AG08395 (cell line): ENCODE measurements around the gene IFT57.
A peak's percentile ranks its signal among the peaks of the same experiment; 100 is the strongest.

Experiments
- DNase-seq: peaks from one replicate; pipeline ENCODE4 v3.0.0; 2012; ENCODE audit warnings: mixed read lengths, low spot score

The IFT57 gene

DNA sequence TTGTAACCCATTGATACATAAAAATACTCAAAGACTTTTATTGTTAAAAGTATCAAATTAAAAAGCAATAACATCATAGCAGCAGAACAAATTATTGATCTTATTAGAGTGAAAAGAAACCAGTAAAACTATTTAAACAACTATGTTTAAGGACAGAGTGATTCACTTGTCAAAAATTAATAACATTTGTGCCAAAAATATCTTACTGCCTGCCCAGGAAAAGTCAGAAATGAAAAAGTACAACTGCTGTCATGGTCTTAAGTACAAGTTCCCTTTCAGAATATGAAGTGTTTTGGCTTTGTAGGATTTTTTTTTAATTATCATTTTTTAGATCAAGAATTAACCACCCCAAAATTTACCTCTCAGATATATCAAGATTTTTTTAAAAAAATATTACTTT, 3.4 kb downstream of the IFT57 start:
- peak; percentile 5 for DNase-seq

DNA sequence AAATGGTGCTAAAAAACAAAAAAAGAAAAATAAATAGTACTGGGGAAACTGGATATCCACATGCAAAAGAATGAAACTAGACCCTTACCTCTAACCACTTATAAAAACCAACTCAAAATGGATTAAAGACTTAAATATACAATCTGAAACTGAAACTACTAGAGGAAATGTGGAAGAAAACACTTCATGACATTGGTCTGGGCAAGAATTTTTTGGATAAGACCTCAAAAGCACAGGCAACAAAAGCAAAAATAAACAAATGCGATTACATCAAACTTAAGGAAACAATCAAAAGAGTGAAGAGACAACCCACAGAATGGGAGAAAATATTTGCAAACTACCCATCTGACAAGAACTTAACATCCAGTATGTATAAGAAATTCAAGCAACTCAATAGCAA, 6.4 kb downstream of the IFT57 start:
- no peak for DNase-seq

DNA sequence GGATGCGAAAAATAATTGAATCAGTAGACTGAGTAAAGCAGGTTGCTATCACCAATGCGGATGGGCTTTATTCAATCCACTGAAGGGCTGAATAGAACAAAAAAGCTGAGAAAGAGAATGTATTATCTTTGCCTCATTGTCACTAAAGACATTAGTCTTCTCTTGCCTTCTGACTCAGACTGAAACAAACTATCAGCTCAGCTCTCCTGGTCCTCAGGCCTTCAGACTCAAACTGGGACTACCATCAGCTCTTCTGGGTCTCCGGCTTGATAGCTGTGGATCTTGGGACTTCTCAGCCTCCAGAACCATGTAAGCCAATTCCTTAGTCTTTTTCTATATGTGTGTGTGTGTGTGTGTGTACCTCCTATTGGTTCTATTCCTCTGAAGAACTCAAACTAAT, 12.6 kb downstream of the IFT57 start:
- no peak for DNase-seq

DNA sequence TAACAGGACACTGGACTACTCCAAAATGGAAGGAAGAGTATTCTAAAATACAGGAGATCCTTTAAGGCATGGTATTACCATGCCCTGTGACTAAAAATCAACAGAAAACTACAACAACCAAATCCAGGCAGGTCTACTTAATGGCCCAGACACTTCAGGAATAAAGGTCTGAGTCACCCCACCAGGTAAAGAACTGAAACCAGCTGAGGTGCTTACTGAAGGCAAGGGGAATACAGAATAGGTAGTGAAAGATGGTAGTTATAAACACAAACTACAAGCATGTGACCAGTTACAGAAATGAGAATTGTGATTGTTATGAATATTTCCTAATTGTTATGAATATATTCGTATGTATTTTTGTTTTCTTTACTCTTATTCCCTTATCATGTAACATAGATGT, 13.4 kb downstream of the IFT57 start:
- no peak for DNase-seq

DNA sequence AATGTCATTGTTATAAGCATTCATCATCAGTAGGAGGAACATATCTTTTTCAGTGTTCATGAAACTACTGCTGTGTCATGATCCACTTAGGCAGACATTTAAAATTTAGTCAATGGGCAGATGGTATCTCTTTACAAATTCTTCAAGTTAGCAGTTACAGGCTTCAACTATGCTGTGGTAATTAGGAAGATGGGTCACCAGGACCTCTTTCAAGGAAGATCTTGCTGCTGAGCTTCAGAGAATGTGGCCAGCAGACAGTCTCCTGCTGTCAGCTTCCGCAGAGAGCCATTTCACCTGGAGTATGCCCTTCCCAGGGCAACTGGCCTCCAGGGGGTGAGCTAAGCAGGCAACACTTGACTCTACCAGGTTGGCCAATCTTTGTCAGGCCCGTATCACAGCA, 19.4 kb downstream of the IFT57 start:
- DNase-seq = peak; percentile 14

DNA sequence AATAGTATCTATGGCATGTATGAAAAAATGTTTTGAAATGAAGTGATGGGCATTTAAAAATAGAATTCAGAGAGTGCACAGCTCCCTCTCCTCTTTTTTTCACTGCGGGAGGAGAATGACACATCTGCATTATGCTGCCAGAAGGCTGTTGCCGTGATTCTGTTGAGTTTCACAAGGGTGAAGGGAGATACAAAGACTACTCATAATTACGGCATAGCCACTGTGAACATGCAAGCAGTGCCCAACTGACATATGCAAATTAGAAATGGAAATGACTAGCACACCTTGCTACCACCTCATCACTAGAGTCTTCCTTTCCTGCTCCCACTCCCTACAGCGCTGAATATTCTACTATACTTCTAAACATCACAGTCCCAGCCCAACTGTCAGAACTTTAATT, 20.1 kb downstream of the IFT57 start:
- DNase-seq = peak; percentile 10

DNA sequence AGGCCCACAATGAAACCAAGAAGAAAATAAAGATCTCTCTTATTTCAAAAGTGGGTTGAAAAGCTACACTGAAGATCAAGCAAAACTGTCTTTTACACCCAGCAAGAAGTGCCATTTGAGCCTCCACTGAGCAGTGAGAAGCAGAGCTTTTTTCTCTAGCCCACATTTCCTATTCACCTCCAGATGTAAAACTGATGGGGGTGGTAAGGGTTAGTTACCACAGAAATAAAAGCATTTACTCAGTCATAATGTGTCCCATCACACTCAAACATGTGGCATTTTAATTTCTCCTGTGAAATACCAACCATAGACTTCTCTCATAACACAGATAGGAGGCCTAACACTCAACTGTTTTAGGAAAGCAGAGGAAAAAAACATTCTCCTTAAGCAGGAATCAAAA, 21.0 kb downstream of the IFT57 start:
- no peak for DNase-seq

DNA sequence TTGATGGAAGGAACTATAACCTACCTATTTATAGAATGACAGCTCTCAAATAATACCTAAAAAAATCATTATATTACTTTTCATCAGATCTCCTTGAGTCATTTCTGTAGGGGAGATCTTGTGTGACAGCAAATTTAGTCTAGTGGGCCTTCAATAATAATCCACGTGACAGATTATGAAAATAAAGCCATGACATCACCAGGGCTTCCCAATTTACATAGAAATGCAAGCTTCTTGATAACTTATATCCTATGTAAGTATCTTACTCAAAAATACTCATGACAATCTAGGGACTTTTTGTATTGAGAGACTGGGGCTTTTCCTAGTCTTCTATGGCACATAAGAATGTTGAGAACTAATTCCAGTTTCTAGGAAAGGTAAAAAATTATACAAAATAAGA, 21.6 kb downstream of the IFT57 start:
- DNase-seq = no peak

DNA sequence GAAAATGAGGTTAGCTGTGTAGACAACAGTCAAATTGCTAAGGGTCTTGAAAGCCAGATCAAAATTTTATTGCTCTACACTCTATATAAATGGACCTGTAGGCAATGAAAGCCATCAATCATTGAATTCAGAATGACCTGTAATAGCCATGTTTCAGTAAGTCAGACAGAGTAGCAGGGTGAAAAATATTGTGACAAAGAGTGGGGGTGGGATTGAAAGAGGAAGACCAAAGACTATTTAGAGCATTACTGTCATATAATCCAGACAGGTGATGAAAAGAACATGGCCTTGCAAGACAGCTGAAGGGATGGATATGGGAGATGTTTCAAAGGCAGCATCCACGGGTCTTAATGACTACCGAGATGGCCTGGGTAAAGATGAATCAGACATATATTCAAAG, 22.2 kb downstream of the IFT57 start:
- DNase-seq = no peak

DNA sequence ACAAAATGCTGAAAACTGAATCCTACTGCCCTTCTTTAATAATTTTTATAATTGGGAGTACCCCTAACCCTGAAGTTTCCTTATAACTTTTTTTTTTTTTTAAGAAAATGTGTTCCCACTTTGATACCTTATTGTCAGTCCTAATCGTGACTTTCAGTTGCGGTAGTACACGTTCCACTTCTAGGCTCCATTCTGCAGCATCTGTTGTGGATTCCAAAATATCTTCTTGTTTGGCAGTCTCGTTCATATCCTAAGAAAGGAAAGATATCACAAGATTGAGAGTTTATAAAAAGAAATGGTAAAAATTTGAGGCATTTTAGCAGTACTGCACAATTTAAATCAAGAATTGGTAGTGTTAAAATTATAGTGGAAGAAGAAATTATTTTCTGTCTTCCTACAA, 30.8 kb downstream of the IFT57 start:
- DNase-seq = no peak

DNA sequence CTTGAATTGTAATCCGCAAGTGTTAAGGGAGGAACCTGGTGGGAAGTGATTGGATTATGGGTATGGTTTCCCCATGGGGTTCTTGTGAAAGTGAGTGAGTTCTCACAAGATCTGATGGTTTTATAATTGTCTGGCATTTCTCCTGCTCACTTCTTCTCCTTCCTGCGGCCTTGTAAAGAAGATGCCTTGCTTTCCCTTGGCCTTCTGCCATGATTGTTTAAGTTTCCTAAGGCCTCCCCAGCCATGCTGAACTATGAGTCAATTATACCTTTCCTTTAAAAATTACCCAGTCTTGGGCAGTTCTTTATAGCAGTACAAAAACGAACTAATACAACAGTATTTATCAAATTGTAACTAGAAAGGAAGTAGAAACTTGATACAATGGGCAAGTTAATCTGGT, 31.9 kb downstream of the IFT57 start:
- DNase-seq = no peak

DNA sequence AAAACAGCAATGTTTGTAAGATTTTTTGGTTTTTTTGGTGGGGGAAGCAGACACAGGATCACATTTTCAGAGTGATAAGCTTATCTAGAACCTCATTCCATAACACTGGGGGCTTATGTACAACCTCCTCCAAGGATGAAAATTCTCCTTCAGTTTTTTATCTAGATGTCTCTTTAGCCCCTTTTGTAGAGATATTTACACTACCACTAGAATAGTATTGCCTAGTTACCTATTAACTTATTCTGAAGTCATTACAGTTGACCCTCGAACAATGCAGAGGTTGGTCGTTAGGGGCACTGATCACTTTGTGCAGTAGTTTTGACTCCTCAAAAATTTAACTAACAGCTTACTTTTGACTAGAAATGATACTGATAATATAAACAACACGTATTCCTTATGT, 32.8 kb downstream of the IFT57 start:
- DNase-seq = no peak

DNA sequence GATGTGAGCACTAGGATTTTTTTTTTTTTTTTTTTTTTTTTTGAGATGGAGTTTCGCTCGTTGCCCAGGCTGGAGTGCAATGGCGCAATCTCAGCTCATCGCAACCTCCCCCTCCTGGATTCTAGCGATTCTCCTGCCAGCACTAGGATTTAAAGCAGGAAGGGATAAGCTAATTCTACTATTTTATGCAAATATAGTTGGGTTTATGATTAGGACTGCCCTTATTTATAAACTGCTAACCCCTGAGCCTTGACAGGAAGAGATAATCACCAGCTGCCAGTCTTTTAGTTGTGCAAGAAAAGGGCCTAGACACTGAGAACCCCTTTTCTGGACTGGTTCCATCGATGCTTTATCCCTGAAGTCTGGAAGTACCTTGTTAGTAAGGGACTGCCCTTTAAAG, 36.7 kb downstream of the IFT57 start:
- DNase-seq = no peak

DNA sequence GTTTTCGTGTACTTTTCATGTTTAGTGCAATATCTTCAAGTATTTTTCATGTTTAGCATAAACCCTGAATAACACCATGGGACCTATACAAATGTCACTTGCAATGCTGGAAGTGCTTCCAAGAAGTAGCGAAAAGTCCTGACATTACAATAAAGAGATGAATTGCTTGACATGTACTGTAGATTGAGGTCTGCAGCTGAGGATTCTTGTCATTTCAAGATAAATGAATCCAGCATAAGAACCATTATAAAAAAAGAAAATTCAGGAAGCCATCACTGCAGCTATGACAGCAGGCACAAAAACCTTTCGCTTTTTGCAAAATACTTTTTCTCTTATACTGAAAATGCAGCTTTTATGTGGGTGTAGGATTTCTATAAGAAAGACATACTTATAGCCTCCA, 37.4 kb downstream of the IFT57 start:
- DNase-seq = no peak

DNA sequence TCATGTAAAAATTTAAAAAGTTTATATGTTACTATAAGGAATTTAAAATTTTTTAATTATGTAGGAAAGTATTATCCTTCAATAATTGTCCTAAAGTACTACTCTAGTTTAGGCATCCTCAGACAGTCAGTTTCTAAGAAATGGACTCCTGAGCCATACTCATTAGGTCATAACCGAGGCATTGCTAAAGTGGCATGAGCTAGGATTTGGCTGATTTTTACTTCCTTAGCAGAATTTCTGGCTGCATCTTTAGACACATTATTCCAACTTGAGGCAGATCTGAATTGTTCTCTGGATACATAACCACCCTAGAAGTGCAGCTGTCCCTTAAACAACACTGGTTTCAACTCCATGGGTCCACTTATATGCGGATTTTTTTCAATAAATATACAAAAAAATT, 38.3 kb downstream of the IFT57 start:
- no peak for DNase-seq

DNA sequence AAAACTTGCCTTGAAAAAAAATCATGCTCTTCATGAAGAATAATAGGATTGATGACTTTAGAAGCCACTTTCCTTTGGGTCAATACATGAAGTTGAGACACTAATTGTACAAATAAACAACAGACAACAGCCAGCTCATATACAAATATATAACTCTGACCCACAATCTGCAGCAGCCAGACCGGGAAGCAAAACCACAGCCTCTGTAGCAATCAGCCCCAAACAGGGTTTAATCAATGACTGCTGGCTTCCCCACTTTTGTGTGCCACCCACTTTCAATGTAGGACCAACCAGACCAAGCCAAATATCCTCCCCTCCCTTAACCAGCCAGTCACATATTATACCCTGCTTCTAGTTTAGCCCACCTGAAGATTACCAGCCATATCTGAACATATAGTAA, 39.0 kb downstream of the IFT57 start:
- no peak for DNase-seq

DNA sequence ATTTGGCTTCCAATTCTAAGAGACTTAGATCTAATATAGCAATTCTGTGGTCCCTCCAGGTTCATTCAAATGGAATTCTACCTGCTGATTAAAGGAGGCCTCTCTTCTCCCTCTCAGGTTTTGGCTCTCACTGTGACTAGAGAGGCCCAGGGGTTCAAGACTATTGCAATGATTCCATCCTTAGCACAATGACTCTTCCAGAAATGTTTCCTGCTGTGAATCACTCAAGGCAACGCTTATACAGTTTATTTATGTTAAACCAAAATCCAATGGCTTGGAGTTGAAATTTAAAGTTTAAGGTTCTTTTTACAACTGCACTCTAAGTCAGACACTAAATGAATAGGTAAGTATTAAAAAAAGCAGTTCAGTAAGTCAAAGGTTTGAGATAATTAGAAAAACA, 39.9 kb downstream of the IFT57 start:
- DNase-seq = no peak

DNA sequence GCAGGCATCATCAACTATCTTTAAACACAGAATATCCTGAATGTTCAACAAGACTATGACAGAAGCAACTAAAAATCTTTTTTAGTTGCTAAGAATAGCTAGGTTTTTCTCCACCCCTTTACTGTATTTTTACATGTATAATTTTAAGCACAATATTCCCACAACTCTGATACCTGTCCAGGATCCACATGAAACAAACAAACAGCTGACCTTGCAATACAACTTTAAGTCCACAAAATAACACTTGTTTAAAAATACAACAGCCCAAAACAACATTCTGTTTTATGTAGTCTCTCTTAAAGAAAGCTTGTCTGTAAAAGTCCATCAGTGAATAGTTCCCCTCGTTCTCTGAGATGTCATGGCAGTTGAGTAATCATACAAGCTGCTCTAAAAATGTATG, 41.1 kb downstream of the IFT57 start:
- no peak for DNase-seq

DNA sequence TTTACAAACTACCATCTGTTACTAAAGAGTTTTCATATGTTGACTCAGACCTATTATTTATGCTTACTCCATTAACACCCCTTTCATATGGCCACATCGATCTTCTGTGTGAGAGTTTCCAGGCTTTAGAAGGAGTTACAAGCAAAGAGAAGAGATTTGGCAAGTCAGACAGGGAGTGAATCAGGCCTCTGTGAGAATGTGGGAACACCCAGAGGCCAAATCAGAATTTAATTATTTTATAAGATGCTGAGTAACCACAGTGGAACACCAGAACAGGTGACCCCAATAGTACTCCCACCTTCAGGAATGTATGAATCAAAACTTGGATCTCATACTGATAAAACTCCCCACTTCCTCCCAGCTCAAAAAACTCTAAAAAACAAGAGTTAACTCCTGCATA, 42.0 kb downstream of the IFT57 start:
- peak; percentile 40 for DNase-seq

DNA sequence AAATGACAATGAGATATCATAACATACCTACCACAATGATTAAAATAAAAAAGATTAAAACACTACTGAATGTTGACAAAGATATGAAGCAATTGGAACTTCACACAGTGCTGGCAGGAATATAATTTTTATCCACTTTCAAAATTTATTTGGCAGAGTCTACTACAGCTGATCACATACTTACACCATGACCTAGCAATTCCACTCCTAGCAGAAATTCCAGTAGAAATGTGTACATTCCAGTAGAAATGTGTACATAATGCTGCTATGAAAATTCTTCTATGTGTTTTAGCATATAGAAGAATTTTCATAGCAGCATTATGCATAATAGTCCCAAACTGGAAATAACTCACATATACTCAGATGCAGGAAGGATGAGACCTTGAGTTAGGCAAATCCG, 43.5 kb downstream of the IFT57 start:
- no peak for DNase-seq

DNA sequence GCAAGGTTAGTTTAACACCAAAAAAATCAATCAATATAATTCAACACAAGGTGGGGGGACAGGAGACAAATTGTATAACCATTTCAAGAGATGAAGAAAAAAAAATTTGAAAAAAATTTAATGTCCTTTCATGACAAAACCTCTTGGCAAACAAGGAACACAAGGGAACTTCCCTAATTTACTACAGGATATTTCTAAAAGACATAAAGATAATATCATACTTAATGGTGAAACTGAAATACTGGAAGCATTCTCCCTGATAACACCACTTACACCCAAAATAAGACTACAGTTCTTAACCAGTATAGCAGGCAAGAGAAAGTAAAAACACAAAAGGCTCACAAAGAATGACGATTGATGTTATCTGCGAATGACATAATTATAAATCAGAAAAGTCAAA, 44.7 kb downstream of the IFT57 start:
- DNase-seq = no peak

DNA sequence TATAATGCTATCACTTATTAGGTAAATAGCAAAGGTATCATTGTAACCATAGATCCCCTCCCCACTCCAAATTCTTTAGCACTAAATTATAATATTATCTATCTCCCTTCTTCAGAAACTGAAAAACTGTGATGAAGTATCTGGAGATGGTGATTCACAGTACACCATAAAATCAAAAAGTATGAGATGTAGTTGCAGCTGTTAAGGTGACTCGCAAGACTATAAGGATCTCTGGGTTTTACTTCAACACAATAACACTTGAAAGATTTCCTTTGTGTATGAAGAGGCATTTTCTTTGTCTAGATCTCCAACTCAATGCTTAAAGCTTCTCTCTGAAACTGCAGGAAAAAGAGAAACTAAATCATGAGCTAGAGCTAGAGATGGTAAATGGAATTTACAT, 46.9 kb downstream of the IFT57 start:
- no peak for DNase-seq

DNA sequence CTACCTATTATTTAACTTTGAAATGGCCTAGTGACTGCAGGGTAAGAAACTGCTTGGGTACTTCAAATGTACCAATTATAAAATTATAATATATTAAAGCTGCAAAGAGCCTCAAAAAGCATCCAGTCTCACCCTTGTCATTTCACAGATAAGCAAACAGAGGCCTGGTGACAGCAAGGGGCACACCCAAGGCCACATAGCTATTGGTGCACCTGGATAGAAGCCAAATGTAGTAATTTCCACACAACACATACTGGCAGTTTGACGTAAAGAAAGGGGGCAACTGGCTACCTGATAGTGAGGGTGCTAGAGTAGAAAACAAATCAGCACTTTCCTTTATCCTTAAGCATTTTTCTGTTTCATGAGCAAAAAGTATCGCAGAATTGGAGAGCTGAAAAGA, 51.1 kb downstream of the IFT57 start:
- DNase-seq = no peak

DNA sequence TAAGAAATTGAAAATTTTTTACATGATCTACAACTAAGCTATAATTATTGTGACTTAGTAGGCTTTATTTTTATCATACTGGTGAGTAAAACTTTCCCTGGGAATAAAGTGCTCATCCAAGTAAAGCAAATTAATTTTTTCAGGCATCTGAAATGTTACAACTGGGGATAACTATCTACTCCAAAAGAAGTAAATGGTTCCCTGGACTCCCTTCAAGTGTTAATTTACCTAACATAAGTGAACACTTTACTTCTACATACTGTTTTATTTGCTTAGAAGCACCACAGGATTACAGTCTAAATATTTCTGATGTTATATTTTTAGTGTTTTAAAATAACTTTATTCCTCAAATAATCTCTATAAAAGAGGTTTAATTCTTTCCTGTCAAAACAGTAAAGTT, 57.8 kb downstream of the IFT57 start:
- no peak for DNase-seq

DNA sequence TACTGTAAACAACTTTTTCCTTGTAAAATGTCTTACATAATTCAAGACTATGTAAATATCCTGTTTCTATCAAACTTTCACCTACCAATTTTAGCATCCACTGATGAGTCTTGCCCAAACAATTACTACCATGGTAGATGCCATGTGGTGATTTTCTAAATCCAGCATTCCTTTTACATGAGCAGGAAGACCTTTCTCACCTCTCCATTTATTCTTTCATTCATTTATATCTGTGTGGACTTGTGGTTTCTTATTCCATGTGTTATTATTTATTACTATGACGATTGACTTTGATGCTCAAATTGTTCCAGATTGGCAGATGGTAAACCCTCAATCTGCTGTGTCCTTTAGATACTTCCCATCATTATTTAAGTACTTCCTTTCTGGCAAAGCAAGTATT, 62.4 kb downstream of the IFT57 start:
- DNase-seq = peak; percentile 8

DNA sequence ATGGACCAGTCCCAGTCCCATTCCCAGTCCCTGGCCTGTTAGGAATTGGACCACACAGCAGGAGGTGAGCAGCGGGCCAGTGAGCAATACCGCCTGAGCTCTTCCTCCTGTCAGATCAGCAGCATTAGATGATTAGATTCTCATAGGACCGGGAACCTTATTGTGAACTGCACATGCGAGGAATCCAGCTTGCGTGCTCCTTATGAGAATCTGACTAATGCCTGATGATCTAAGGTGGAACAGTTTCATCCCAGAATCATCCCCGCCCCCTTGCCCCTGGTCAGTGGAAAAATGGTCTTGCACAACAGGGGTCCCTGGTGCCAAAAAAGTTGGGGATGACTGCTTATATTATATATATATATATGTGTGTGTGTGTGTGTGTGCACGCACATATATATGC, 63.1 kb downstream of the IFT57 start:
- no peak for DNase-seq
